ENCODE results near the gene NOL4L.

DNA sequence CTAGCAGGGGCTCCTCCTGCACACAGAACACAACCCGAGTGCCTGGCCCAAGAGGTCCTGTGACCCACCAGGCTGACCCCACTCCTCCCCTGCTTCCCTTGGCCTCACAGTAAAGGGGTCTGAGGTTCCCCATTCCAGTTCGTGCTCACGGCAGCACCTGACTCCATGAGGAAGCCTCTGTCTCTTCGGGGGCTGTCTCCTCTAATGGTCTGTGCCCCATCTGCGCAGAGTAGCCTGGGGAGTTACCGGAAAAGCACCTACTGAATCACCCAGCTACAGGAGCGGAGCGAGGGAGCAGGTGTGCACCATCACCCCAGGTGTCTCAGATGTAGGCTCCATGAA is 133.8 kb downstream of the NOL4L start:
- TF ChIP-seq, protein P1, sequence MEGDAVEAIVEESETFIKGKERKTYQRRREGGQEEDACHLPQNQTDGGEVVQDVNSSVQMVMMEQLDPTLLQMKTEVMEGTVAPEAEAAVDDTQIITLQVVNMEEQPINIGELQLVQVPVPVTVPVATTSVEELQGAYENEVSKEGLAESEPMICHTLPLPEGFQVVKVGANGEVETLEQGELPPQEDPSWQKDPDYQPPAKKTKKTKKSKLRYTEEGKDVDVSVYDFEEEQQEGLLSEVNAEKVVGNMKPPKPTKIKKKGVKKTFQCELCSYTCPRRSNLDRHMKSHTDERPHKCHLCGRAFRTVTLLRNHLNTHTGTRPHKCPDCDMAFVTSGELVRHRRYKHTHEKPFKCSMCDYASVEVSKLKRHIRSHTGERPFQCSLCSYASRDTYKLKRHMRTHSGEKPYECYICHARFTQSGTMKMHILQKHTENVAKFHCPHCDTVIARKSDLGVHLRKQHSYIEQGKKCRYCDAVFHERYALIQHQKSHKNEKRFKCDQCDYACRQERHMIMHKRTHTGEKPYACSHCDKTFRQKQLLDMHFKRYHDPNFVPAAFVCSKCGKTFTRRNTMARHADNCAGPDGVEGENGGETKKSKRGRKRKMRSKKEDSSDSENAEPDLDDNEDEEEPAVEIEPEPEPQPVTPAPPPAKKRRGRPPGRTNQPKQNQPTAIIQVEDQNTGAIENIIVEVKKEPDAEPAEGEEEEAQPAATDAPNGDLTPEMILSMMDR (IDR thresholded peaks at IDR 0.05; ENCODE audit: low read length), result no peak
- no peak for TF ChIP-seq EZH2 (IDR thresholded peaks at IDR 0.05; ENCODE audit: borderline replicate concordance, low read length)
